ENCODE results near the gene KIRREL1. TPM values are rescaled to one million over a fixed set of nuclear protein-coding genes. Genes with fewer than 3 reads are reported as not detected.

The KIRREL1 gene
- total and polyA plus RNA-seq, 2 experiments from 2014 or later = 5.1 to 35.2 TPM

GRCh38 chr1:158021721-158022120 lies 28.3 kb downstream of the KIRREL1 start:
- no peaks in the 10 kb centered on the region for H4K20me1 ChIP-seq (replicated peaks; ENCODE audit: insufficient read depth)
- no peak overlapping the region for H3K4me3 ChIP-seq
- no peak overlapping the region for H2AFZ ChIP-seq
- H3K4me1 ChIP-seq (ENCODE audit: insufficient read depth) = peaks cover 70% of the 10 kb centered on the region
- Mint-ChIP-seq H3K27ac (no peak overlapping the region; the same call in 1 of the 2 replicates), H3K4me1 (peaks cover 89% of the 10 kb centered on the region), H3K9me3 (no peaks in the 10 kb centered on the region), H3K4me3 (no peak overlapping the region), H3K27me3 (ENCODE audit: insufficient read depth, low read depth, poor library complexity) (peaks cover 15% of the 10 kb centered on the region), H3K36me3 (ENCODE audit: low read depth) (peaks cover 3% of the 10 kb centered on the region; the same call in 1 of the 3 replicates)
- no peak for TF ChIP-seq CTCF (conservative IDR thresholded peaks at IDR 0.05; ENCODE audit: low read depth in 2 of 2)
- TF ChIP-seq JUNB (IDR thresholded peaks at IDR 0.05; ENCODE audit: unreplicated experiment) = no peak
- TF ChIP-seq EZH2phosphoT487 (IDR thresholded peaks at IDR 0.05; ENCODE audit: unreplicated experiment) = no peak
- TF ChIP-seq ETS1 (IDR thresholded peaks at IDR 0.05) = no peak
- no peak for TF ChIP-seq ZNF114 (CRISPR knock-in tag; IDR thresholded peaks at IDR 0.05)
- no peak for TF ChIP-seq POLR2AphosphoS5 (IDR thresholded peaks at IDR 0.05; ENCODE audit: low read depth)
- TF ChIP-seq ZNF462 (CRISPR knock-in tag; IDR thresholded peaks at IDR 0.05) = no peak
- TF ChIP-seq ZNF331 (CRISPR knock-in tag; IDR thresholded peaks at IDR 0.05; ENCODE audit: low read depth) = no peak
- ATAC-seq (no peak), DNase-seq (ENCODE audit: low spot score) (no peak)
- no peaks in the 10 kb centered on the region for H3F3A ChIP-seq (replicated peaks; ENCODE audit: low read depth)
- no peaks in the 10 kb centered on the region for H3K36me3 ChIP-seq (ENCODE audit: insufficient read depth)
- no peaks in the 10 kb centered on the region for H3K27me3 ChIP-seq (ENCODE audit: insufficient read depth)
- H3K9me2 ChIP-seq (ENCODE audit: insufficient read depth) = no peaks in the 10 kb centered on the region
- peak overlapping the region; percentile 71; the same call in 1 of the 2 replicates for H3K4me2 ChIP-seq
- no peak overlapping the region for H3K27ac ChIP-seq (ENCODE audit: low read depth)
- H3K79me2 ChIP-seq (replicated peaks; ENCODE audit: insufficient read depth) = peaks cover 77% of the 10 kb centered on the region

Measured in GM23338 (cell line).